DOHH2 (cell line): Measurements from ENCODE around the gene GPR108.

Experiments
- EZH2phosphoT487 ChIP-seq: fragments of 200-600 bp; sonication (generic); IDR thresholded peaks from 2 replicates; pipeline ENCODE4 v1.6.1; 2017; ENCODE audit warnings: borderline replicate concordance, mild to moderate bottlenecking, antibody characterized with exemption, low read length, moderate library complexity, mixed read lengths
- TF ChIP-seq, protein P1 (sequence below): fragments of 200-600 bp; sonication (generic); IDR thresholded peaks from one replicate; pipeline ENCODE4 v1.5.1; 2014; ENCODE audit warnings: antibody characterized with exemption, mild to moderate bottlenecking, low read depth, low read length; ENCODE audit not compliant: poor library complexity, severe bottlenecking

- TF ChIP-seq, protein P1, sequence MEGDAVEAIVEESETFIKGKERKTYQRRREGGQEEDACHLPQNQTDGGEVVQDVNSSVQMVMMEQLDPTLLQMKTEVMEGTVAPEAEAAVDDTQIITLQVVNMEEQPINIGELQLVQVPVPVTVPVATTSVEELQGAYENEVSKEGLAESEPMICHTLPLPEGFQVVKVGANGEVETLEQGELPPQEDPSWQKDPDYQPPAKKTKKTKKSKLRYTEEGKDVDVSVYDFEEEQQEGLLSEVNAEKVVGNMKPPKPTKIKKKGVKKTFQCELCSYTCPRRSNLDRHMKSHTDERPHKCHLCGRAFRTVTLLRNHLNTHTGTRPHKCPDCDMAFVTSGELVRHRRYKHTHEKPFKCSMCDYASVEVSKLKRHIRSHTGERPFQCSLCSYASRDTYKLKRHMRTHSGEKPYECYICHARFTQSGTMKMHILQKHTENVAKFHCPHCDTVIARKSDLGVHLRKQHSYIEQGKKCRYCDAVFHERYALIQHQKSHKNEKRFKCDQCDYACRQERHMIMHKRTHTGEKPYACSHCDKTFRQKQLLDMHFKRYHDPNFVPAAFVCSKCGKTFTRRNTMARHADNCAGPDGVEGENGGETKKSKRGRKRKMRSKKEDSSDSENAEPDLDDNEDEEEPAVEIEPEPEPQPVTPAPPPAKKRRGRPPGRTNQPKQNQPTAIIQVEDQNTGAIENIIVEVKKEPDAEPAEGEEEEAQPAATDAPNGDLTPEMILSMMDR: no peak
- TF ChIP-seq EZH2phosphoT487: no peak
Observed at GRCh38 chr19:6707011-6707657, 30.2 kb downstream of the GPR108 start.
